Pancreas (tissue), 10 donors: Measurements from ENCODE around the gene APLP2. TPM values are rescaled to one million over a fixed set of nuclear protein-coding genes. Genes with fewer than 3 reads are reported as not detected.
"Not testable (repeated sequence)": the region's sequence is repeated elsewhere in the genome, so short reads cannot be mapped to it uniquely, and the experiment has no call there.

ENCODE experiments used
- ATAC-seq, 4 donors: fragments of 200-7000 bp; cut with Tn5 transposase; one replicate each; pipeline versions ENCODE4 v1.8.0 to v1.9.1; 2020; ENCODE audit warnings: mild to moderate bottlenecking in 4 of 4, moderate library complexity in 4 of 4
- DNase-seq, 6 donors: peaks; one replicate each; pipeline ENCODE4 v3.0.0-alpha.2; 2020
- FAIRE-seq: peaks from 2 replicates; lab custom pipeline; 2012; peaks lifted over from hg19 to GRCh38; lab: Jason Lieb, UNC
- H3K27ac ChIP-seq, 4 donors: fragments of 200-600 bp; sonication (generic); 1 replicate in 3 of 4; 2 replicates in 1 of 4; pipeline versions ENCODE4 v1.5.0 to v1.8.0; 2020
- H3K27me3 ChIP-seq, 4 donors: fragments of 200-600 bp; one replicate each; pipeline ENCODE4 v1.8.0; 2021
- H3K36me3 ChIP-seq, 3 donors: fragments of 200-600 bp; sonication (generic) in 1 of 3; one replicate each; pipeline versions ENCODE4 v1.5.0 to v1.8.0; 2020 to 2021
- H3K4me1 ChIP-seq, 3 donors: fragments of 200-600 bp; one replicate each; pipeline ENCODE4 v1.8.0; 2021
- H3K4me3 ChIP-seq, 4 donors: fragments of 200-600 bp; sonication (generic) in 2 of 4; one replicate each; pipeline versions ENCODE4 v1.5.0 to v1.8.0; 2020 to 2021
- H3K9me3 ChIP-seq, 4 donors: fragments of 200-600 bp; one replicate each; pipeline ENCODE4 v1.8.0; 2021
- CTCF ChIP-seq, 4 donors: fragments of 200-600 bp; sonication (generic) in 3 of 4; IDR thresholded peaks; one replicate each; pipeline versions ENCODE4 v1.5.0 to v1.8.0; 2021; ENCODE audit warnings: antibody characterized with exemption in 4 of 4
- WGBS, 2 donors: extraction: QIAGEN DNeasy Blood & Tissue Kit; methylation state at CpG; one replicate each; pipeline ENCODE4 v1.1.7; 2013; 5-methylcytosine and 5-hydroxymethylcytosine counted together
- intact Hi-C, 3 donors: fragments of 100-400 bp; cut with DNase I; formaldehyde crosslinking; loops; one replicate each; pipeline versions ENCODE4 v1.11.1 to v1.14.2; 2022
- polyA plus RNA-seq, 2 donors: library from polyadenylated mRNA; stranded (reverse); fragments of 200-250 nt; gene quantifications; one replicate each; pipeline ENCODE4 v1.2.3, GENCODE V29; 2013
- total RNA-seq, 6 donors: library from RNA; stranded (reverse); fragmentation: NEBNext Ultra II Directional in 4 of 6; extraction: Animal tissue kit (Norgen Biotek cat#: 25700) in 4 of 6; gene quantifications; one replicate each; pipeline versions ENCODE4 v1.2.1 to v1.2.4, GENCODE V29; 2021 to 2023
- donor health status: healthy with polysubstance abuse.
- donor health status: DM: no; HTN: no; CAD: no; lungs with moderate emphysema.
- donor health status: DM: no; HTN: no; CAD: no.
- donor health status: control.
- donor health status: control.
- donor health status: Bipolar disorder and iron deficiency.
- donor health status: DM: yes; HTN: yes; CAD: no.
- donor health status: DM: no; HTN: no; CAD: no.
- donor health status: DM: no; HTN: no; CAD: no.
- donor health status: DM: yes; HTN: yes; CAD: no.

APLP2 gene
- total and polyA plus RNA-seq, 8 donors, result 45.3 to 171 (median 101) TPM

GRCh38 chr11:130189492-130190210, 120.0 kb downstream of the APLP2 start:
- Histone ChIP-seq H3K27ac (peak overlapping the region in 2 of 4 donors; percentile 10 to 39), H3K4me1 (peaks cover 0 to 6% (median 5%) of the 10 kb centered on the region in 3 donors), H3K9me3 (no peaks in the 10 kb centered on the region), H3K4me3 (no peak overlapping the region), H3K27me3 (no peaks in the 10 kb centered on the region), H3K36me3 (peaks cover 0 to 5% (median 3%) of the 10 kb centered on the region in 3 donors)
- DNase-seq (no peak), ATAC-seq (peak in 3 of 4 donors; percentile 13 to 65 (median 28)), FAIRE-seq (no peak)
- WGBS, 2 donors, result 94% methylated on average over 32 of the region's 32 CpGs
- no peak for TF ChIP-seq CTCF (IDR thresholded peaks at IDR 0.05)
- intact Hi-C loops, result no loop called here

GRCh38 chr11:130190371-130190881, 120.7 kb downstream of the APLP2 start:
- Histone ChIP-seq H3K36me3 (peaks cover 0 to 11% (median 9%) of the 10 kb centered on the region in 3 donors), H3K27me3 (no peaks in the 10 kb centered on the region), H3K4me3 (no peak overlapping the region), H3K4me1 (peaks cover 0 to 6% (median 5%) of the 10 kb centered on the region in 3 donors), H3K9me3 (no peaks in the 10 kb centered on the region), H3K27ac (peak overlapping the region in 2 of 4 donors; percentile 10 to 39)
- DNase-seq (peak in 1 of 6 donors; percentile 74), FAIRE-seq (no peak), ATAC-seq (peak in 1 of 4 donors; percentile 6)
- no peak for TF ChIP-seq CTCF (IDR thresholded peaks at IDR 0.05)
- 87 to 90% methylated on average over 29 of the region's 29 CpGs for WGBS, 2 donors
- intact Hi-C loops, result no loop called here

GRCh38 chr11:130191896-130192295, 122.2 kb downstream of the APLP2 start:
- no peaks in the 10 kb centered on the region for H3K27me3 ChIP-seq
- peaks cover 0 to 6% (median 5%) of the 10 kb centered on the region in 3 donors for H3K4me1 ChIP-seq
- peaks cover 0 to 22% (median 14%) of the 10 kb centered on the region in 3 donors for H3K36me3 ChIP-seq
- no peak for TF ChIP-seq CTCF (IDR thresholded peaks at IDR 0.05)
- FAIRE-seq, result no peak
- DNase-seq, result no peak
- no peak for ATAC-seq
- no peak overlapping the region for H3K27ac ChIP-seq
- intact Hi-C loops, result no loop called here
- H3K4me3 ChIP-seq, result no peak overlapping the region
- WGBS, 2 donors, result 90 to 94% methylated on average over 14 of the region's 14 CpGs
- no peaks in the 10 kb centered on the region for H3K9me3 ChIP-seq

GRCh38 chr11:130192845-130193267, 123.2 kb downstream of the APLP2 start:
- H3K36me3 ChIP-seq, result peaks cover 0 to 31% (median 23%) of the 10 kb centered on the region in 3 donors
- peak; percentile 20 to 78 (median 61) for ATAC-seq

GRCh38 chr11:130193551-130193950, 123.9 kb downstream of the APLP2 start:
- H3K4me1 ChIP-seq, DNase-seq, ATAC-seq, H3K27me3 ChIP-seq, H3K27ac ChIP-seq, H3K9me3 ChIP-seq, intact Hi-C loops, H3K4me3 ChIP-seq: not testable (repeated sequence)
- H3K36me3 ChIP-seq, result peaks cover 0 to 38% (median 25%) of the 10 kb centered on the region in 3 donors
- FAIRE-seq, result peak; percentile 96
- WGBS, 2 donors, result 89 to 92% methylated on average over 14 of the region's 14 CpGs

More at GRCh38 chr11:130192845-130193267, 123.2 kb downstream of the APLP2 start:
- no peak overlapping the region for H3K27ac ChIP-seq
- peaks cover 0 to 6% (median 5%) of the 10 kb centered on the region in 3 donors for H3K4me1 ChIP-seq
- no peak for TF ChIP-seq CTCF (IDR thresholded peaks at IDR 0.05)
- FAIRE-seq (no peak), DNase-seq (peak in 1 of 6 donors; percentile 48)
- H3K4me3 ChIP-seq, result no peak overlapping the region
- intact Hi-C loops, result no loop called here
- WGBS, 2 donors, result 10% methylated on average over 4 of the region's 4 CpGs
- H3K27me3 ChIP-seq, result no peaks in the 10 kb centered on the region
- H3K9me3 ChIP-seq, result no peaks in the 10 kb centered on the region

Other genes starting within 250 kb of the APLP2 start
- 10 to 100 TPM; 11.0 to 18.3 (median 12.6) TPM for gene NFRKB, start 174.3 kb upstream of the APLP2 start, total RNA-seq
- gene NFRKB, start 174.3 kb upstream of the APLP2 start, polyA plus RNA-seq, result 10 to 100 TPM; 12.6 to 13.2 TPM
- 1 to 10 TPM; 3.1 to 5.3 (median 3.3) TPM for gene PRDM10, start 67.1 kb upstream of the APLP2 start, total RNA-seq
- 1 to 10 TPM; 2.3 to 2.8 TPM for gene PRDM10, start 67.1 kb upstream of the APLP2 start, polyA plus RNA-seq
- 100 to 1,000 TPM in 1 of 6 donors, 10 to 100 TPM in 5; 37.5 to 101 (median 48.5) TPM for gene ST14, start 89.9 kb downstream of the APLP2 start, total RNA-seq
- gene ST14, start 89.9 kb downstream of the APLP2 start, polyA plus RNA-seq, result 10 to 100 TPM; 43.8 to 57.9 TPM
- gene ZBTB44, start 245.0 kb downstream of the APLP2 start, total RNA-seq, result 10 to 100 TPM; 13.3 to 31.1 (median 19.1) TPM
- gene ZBTB44, start 245.0 kb downstream of the APLP2 start, polyA plus RNA-seq, result 10 to 100 TPM in 1 of 2 donors, 1 to 10 TPM in 1; 6.4 to 10.3 TPM